IPS DF 4.7 (cell line): ENCODE measurements around the gene DLX6.

Experiments used
- DNase-seq: peaks from one replicate; pipeline ENCODE4 v3.0.0-alpha.2; 2013; ENCODE audit warnings: low spot score; ENCODE audit errors: extremely low read depth

DLX6 gene

DNA sequence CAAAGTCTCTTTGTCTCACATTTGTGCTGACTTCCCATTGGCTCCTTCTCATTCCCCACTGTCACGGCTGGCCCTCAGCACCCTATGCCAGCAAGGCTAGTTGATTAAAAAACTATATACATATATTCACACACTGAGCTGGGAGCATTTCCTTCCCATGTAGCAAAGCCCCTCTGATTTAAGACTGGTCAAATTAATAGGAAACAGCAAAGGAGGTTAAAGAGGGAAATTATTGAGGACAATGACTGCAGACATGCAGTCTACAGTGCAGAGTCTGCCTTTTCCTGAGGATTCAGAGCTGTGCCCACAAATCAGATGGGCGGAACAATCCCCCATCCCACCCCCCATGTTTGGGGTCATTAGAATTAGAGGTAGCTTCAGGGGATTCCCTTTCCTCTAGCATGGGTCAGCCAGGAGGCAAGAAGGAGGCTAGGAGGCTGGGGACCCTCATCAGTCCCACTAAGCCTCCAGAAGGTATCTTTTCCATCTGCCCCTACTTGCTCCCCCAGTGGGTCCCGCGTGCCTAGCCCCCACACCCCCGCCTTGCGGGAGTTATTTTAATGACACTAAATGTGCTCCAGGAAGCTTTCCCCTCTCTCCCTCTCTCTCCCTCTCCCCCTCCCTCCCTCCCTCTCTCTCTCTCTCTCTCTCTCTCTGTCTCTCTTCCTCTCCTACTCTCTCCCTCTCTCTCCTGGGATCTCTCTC, 9.8 kb upstream of the DLX6 start:
- no peak for DNase-seq

DNA sequence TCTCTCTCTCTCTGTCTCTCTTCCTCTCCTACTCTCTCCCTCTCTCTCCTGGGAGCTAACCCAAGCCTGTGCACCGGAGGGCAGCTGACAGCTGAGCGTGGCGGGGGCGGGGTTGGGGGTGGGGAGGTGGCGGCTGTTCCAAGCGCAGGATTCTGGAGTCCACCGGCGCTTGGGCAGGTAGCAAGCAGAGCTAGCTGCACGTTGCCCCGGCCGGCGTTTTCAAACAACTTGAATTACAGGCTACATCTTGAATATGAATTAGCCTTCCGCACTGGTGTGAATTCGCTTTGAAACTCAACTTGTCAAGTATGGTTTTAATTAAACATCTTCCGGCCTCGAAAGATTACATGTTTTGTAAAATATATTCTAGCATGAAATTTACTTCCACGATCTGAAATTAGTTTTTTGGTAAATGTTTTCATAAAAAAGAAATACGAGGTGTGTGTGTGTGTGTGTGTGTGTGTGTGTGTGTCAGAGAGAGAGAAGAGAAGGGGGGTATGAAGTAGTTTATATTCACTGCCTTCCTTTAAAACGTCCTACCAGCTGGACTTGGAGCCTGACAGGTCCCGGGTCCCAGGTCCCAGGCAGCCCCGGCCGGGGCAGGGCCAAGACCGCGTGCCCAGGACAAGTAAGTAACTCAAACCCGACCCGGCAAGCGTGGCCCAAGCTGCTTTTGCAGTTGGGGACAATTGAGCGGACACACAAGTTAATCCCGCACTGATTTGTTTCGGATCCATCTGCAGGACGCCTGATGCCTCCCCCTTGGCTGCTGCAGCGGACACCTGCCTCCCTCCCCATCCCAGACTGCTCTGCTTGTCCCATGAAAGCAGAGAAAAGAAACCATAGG, 9.0 kb upstream of the DLX6 start:
- no peak for DNase-seq

DNA sequence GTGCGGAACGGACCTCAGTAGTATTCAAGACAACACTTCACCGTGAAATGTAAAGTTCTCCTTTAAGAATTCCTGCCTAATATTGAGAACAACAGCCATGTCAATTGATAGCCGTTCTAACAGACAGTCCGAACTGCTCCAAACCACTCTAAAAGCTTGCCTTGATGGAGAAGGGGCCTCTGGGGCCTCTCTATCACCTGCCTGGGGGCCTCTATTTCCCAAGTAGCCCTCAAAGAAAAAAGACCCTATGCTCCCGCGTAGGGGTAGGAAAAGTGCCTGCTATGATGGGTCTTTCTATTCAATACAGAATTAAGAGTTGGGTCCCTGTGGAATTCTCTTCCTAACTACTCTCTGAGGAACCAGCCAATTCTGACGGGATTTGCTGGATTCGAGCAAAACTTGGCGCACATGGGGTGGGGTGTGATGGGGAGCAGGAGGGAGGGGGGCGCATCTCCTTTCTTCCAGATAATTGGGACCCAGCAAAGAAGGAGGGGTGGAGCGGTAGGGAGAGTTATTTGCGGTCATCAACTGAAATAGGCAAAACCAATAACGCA, 8.3 kb upstream of the DLX6 start:
- no peak for DNase-seq

- no peak for DNase-seq
These were observed 7.8 kb upstream of the DLX6 start for GRCh38 chr7:96997512-96998032.

DNA sequence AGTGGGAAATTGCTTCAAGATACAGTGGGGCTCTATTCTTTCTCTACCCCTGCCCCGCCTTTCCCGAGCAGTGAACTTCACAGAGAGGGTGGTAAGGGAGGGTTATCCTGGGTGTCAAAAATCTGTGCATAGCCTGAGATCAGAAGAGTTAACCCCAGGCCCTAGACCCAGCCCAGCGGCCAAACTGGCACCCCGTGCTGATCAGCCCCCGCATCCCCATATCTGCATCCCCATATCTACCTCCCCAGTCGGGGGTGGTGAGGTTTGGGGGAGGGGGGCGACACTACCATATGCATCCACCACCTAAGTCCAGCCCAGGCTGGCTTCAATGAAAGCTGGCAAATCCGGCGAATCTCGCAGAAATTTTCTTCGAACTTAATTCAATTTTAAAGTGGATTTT, 7.0 kb upstream of the DLX6 start:
- no peak for DNase-seq

- DNase-seq: no peak
These were observed 6.6 kb upstream of the DLX6 start for GRCh38 chr7:96998744-96999143.

DNA sequence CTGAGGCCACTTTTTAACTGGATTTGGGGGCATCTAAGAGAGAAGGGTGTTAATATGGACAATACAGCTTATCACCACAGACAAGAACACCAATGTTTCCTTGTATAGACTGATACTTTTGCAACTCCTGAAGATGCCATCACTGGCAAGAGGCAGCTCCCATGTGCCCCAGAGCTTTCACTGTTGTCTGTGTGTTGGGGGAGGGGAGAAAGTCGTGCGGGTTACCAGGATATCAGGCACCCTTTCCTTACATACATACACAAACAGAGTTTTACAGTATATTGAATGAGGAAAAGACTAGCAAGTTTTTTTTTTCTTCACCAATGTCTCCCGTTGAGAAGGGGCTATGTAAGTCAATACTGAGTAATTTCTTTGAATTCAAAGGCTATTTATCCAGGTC, 4.1 kb upstream of the DLX6 start:
- no peak for DNase-seq

DNA sequence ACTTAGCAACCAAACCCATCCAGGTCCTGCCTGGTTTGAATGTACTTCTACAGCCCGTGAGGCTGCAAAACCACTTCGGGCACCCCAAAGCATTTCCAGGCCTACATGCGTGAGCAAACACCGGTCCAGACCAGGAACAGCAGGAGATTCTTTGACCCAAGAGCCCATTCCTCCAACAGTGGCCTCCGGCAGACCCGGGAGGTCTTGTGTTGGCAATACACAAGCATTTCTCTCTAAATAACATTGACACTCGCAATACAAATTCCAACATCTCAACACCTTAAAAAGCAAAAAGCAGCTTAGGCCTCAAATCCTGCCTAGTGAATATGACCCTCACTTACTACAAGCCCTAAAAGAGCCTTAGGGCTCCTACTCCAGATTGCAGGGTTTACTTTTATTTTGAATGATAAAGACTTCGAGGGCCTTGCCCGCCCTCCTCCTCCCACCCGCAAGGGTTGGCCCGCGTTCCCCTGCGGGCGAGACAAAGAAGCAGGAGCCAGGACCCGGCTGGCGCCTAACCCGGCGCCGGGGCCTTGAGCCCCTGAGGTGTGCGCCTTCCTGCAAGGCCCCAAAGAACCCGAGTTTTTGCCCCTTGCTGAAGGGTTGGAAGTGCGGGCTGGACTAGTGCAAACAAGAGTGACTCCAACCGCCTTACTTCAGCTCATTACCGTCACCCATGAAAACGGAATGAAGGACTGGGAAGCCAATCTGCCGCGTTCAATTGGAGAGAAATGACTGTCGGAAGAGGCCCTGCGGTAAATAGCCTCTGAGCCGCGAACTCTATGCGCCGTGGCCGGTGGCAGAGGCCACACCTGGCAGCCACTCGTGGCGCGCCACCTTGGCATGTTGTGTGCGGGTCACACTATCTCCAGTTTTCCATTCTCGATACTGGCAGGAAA, 3.4 kb upstream of the DLX6 start:
- DNase-seq: no peak

- DNase-seq: no peak
These were observed 2.6 kb upstream of the DLX6 start for GRCh38 chr7:97002555-97003261.

GRCh38 chr7:97003262-97004246, 1.8 kb upstream of the DLX6 start:
- DNase-seq: no peak

GRCh38 chr7:97004247-97005182, 838 bp upstream of the DLX6 start:
- DNase-seq: no peak

- DNase-seq: no peak
These were observed 882 bp downstream of the DLX6 start for GRCh38 chr7:97006055-97006815.

GRCh38 chr7:97006816-97007582, 1.6 kb downstream of the DLX6 start:
- DNase-seq: no peak

- DNase-seq: no peak
These were observed 2.2 kb downstream of the DLX6 start for GRCh38 chr7:97007583-97007861.

- no peak for DNase-seq
These were observed 3.0 kb downstream of the DLX6 start for GRCh38 chr7:97008275-97008917.
